Measurements from ENCODE around the gene ZBTB4. TPM values are rescaled to one million over a fixed set of nuclear protein-coding genes. Genes with fewer than 3 reads are reported as not detected.

The ZBTB4 gene
- total and polyA plus RNA-seq, 2 donors: 10.9 to 29.5 TPM

GRCh38 chr17:7436556-7437368, 42.7 kb downstream of the ZBTB4 start:
- WGBS: 21% methylated on average over 92 of the region's 92 CpGs
- H3K27me3 ChIP-seq (ENCODE audit: control insufficient read depth in 2 of 2, insufficient read depth in 1 of 2, low read length in 1 of 2): peaks cover 47 to 60% of the 10 kb centered on the region in 2 donors
- H3K9me3 ChIP-seq (ENCODE audit: control insufficient read depth in 2 of 2, insufficient read depth in 1 of 2, low read length in 1 of 2): no peaks in the 10 kb centered on the region
- peaks cover 26 to 58% of the 10 kb centered on the region in 2 donors for H3K4me1 ChIP-seq (ENCODE audit: control insufficient read depth in 2 of 2, insufficient read depth in 2 of 2, low read length in 2 of 2)
- peak in 8 of 9 donors; percentile 43 to 90 (median 76) for DNase-seq (ENCODE audit: low read depth in 6 of 9, low spot score in 9 of 9)
- no peaks in the 10 kb centered on the region for H3K36me3 ChIP-seq (ENCODE audit: control insufficient read depth in 2 of 2, insufficient read depth in 2 of 2, low read length in 1 of 2)
- H3K4me3 ChIP-seq (ENCODE audit: low read length in 2 of 2): peak overlapping the region; percentile 39 to 75
- H3K27ac ChIP-seq (ENCODE audit: low read depth in 1 of 2, low read length in 1 of 2): peak overlapping the region; percentile 55 to 74

DNA sequence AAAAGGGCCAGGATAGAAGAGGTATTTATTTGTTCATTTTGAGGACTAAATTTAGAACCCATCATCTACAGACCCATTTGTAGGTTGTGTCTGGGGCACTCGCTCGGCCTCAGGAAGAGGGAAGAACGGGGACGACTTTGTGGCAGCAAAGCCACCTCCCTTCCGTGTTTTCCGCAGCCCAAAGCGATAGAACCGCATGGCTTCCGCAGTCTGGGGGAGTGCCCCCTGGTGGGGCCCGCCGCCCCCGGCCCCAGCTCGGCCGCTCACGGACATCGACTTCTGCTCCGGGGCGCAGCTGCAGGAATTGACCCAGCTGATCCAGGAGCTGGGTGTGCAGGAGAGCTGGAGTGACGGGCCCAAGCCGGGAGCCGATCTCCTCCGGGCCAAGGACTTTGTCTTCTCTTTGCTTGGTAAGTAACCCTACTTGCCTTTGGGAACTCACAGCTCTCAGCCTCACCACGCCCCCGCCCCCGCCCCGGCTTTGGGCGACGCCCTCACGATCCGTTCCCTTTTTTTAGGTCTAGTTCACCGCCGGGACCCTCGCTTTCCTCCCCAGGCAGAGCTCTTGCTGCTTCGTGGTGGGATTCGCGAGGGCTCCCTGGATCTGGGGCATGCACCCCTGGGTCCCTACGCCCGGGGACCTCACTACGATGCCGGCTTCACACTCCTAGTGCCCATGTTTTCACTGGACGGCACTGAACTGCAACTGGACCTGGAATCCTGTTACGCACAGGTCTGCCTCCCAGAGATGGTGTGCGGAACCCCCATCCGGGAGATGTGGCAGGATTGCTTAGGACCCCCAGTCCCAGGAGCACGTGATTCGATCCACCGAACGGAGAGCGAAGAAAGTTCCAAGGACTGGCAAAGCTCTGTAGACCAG, 43.5 kb downstream of the ZBTB4 start:
- Histone ChIP-seq H3K9me3 (ENCODE audit: control insufficient read depth in 2 of 2, insufficient read depth in 1 of 2, low read length in 1 of 2) (no peaks in the 10 kb centered on the region), H3K36me3 (ENCODE audit: control insufficient read depth in 2 of 2, insufficient read depth in 2 of 2, low read length in 1 of 2) (no peaks in the 10 kb centered on the region), H3K27ac (ENCODE audit: low read depth in 1 of 2, low read length in 1 of 2) (peak overlapping the region; percentile 77 to 92), H3K4me3 (ENCODE audit: low read length in 2 of 2) (peak overlapping the region; percentile 49 to 75), H3K27me3 (ENCODE audit: control insufficient read depth in 2 of 2, insufficient read depth in 1 of 2, low read length in 1 of 2) (peaks cover 39 to 51% of the 10 kb centered on the region in 2 donors), H3K4me1 (ENCODE audit: control insufficient read depth in 2 of 2, insufficient read depth in 2 of 2, low read length in 2 of 2) (peaks cover 26 to 54% of the 10 kb centered on the region in 2 donors)
- WGBS: 11% methylated on average over 49 of the region's 49 CpGs
- DNase-seq (ENCODE audit: low read depth in 6 of 9, low spot score in 9 of 9): peak in 3 of 9 donors; percentile 51 to 77 (median 62)

DNA sequence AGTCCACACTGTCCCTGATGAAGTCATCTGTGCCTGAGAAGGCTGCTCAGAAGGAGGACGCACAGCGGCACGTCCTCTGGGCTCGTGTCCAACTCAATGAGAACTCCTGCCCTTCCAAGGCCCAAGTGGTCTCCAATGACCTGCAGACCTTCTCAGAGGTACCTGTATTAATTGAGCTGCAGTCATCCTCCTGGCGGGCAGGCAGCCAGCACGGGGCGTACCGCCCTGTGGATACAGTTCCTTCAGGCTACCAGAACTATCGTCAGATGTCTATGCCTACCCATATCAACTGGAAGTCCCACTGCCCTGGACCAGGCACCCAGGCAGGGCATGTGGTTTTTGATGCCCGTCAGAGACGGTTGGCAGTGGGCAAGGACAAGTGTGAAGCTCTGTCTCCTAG, 47.1 kb downstream of the ZBTB4 start:
- H3K27ac ChIP-seq (ENCODE audit: low read depth in 1 of 2, low read length in 1 of 2): no peak overlapping the region
- 98% methylated on average over 11 of the region's 11 CpGs for whole genome bisulfite sequencing
- no peaks in the 10 kb centered on the region for H3K9me3 ChIP-seq (ENCODE audit: control insufficient read depth in 2 of 2, insufficient read depth in 1 of 2, low read length in 1 of 2)
- H3K4me1 ChIP-seq (ENCODE audit: control insufficient read depth in 2 of 2, insufficient read depth in 2 of 2, low read length in 2 of 2): peaks cover 14 to 19% of the 10 kb centered on the region in 2 donors
- no peak for DNase-seq (ENCODE audit: low read depth in 6 of 9, low spot score in 9 of 9)
- H3K36me3 ChIP-seq (ENCODE audit: control insufficient read depth in 2 of 2, insufficient read depth in 2 of 2, low read length in 1 of 2): no peaks in the 10 kb centered on the region
- no peak overlapping the region for H3K4me3 ChIP-seq (ENCODE audit: low read length in 2 of 2)
- peaks cover 3 to 17% of the 10 kb centered on the region in 2 donors for H3K27me3 ChIP-seq (ENCODE audit: control insufficient read depth in 2 of 2, insufficient read depth in 1 of 2, low read length in 1 of 2)

- 97% methylated on average over 1 of the region's 1 CpG for WGBS
- no peak for DNase-seq (ENCODE audit: low read depth in 6 of 9, low spot score in 9 of 9)
- Histone ChIP-seq H3K36me3 (ENCODE audit: control insufficient read depth in 2 of 2, insufficient read depth in 2 of 2, low read length in 1 of 2) (no peaks in the 10 kb centered on the region), H3K27me3 (ENCODE audit: control insufficient read depth in 2 of 2, insufficient read depth in 1 of 2, low read length in 1 of 2) (peaks cover 0 to 8% of the 10 kb centered on the region in 2 donors), H3K4me1 (ENCODE audit: control insufficient read depth in 2 of 2, insufficient read depth in 2 of 2, low read length in 2 of 2) (peaks cover 4 to 10% of the 10 kb centered on the region in 2 donors), H3K4me3 (ENCODE audit: low read length in 2 of 2) (no peak overlapping the region), H3K27ac (ENCODE audit: low read depth in 1 of 2, low read length in 1 of 2) (no peak overlapping the region), H3K9me3 (ENCODE audit: control insufficient read depth in 2 of 2, insufficient read depth in 1 of 2, low read length in 1 of 2) (no peaks in the 10 kb centered on the region)
These were observed 48.2 kb downstream of the ZBTB4 start for GRCh38 chr17:7431231-7431630.

DNA sequence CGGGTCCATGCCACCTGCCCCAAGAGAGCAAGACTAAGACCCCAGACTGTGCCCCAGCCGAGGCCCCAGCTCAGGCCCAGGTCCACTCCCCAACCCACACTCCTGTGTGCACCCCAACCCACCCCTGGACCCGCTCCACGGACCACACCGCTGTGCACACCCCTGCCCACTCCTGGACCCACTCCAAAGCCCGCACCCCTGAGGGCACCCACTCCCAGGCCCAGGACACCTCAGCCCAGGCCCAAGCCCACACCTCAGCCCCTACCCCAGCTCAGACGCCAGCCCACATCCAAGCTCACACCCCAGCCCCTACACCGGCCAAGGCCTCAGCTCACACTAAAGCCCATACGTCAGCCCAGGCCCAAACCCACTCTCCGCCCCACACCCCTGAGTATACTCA, 49.7 kb downstream of the ZBTB4 start:
- H3K27ac ChIP-seq (ENCODE audit: low read depth in 1 of 2, low read length in 1 of 2): no peak overlapping the region
- H3K9me3 ChIP-seq (ENCODE audit: control insufficient read depth in 2 of 2, insufficient read depth in 1 of 2, low read length in 1 of 2): no peaks in the 10 kb centered on the region
- peaks cover 0 to 6% of the 10 kb centered on the region in 2 donors for H3K27me3 ChIP-seq (ENCODE audit: control insufficient read depth in 2 of 2, insufficient read depth in 1 of 2, low read length in 1 of 2)
- H3K36me3 ChIP-seq (ENCODE audit: control insufficient read depth in 2 of 2, insufficient read depth in 2 of 2, low read length in 1 of 2): no peaks in the 10 kb centered on the region
- H3K4me3 ChIP-seq (ENCODE audit: low read length in 2 of 2): no peak overlapping the region
- WGBS: 97% methylated on average over 10 of the region's 10 CpGs
- DNase-seq (ENCODE audit: low read depth in 6 of 9, low spot score in 9 of 9): no peak
- no peaks in the 10 kb centered on the region for H3K4me1 ChIP-seq (ENCODE audit: control insufficient read depth in 2 of 2, insufficient read depth in 2 of 2, low read length in 2 of 2)

DNA sequence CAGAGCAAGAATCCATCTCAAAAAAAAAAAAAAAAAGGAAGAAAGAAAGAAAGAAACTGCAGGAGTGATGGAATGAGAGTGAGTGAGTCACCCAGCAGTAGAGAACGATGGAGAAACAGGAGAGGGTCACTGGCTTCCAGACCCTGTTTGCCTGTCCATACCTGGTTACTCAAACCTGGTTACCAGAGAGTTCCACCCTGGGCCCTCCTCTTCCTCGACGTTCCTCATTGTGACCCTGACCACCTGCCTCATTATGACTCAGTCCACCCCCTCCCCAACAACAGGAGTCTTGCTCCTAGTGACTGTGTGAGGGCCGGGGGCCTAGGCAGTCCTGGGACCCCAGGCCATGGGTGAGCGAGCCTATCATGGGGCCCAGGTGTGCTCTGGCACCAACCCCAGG, 50.9 kb downstream of the ZBTB4 start, which contains the start of gene SPEM3:
TSS of gene SPEM3 (plus strand) at position 301 of the 400 bp plus-strand sequence. CDS start at position 347, 46 bp downstream.
- no peaks in the 10 kb centered on the region for H3K4me1 ChIP-seq (ENCODE audit: control insufficient read depth in 2 of 2, insufficient read depth in 2 of 2, low read length in 2 of 2)
- WGBS: 91% methylated on average over 5 of the region's 5 CpGs

DNA sequence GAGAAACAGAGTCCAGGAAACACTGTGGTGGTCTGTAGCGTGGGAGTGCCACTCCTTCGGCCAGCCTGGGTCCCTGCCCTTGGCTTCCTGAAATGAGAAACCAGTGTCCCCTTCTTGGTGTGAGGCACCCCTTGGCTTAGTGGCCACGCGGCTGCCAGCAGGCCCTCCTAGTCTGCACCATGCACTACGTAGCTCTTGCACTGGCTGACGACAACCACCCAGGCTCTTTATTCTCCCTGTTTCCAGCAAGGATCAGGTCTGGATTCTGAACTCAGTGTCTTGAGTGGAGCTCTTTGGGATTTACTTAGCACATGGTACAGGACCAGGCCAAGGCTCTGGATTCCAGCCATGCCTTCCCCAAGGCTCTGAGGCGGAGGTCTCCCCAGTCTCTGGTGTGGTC, 51.9 kb downstream of the ZBTB4 start:
- WGBS: 96% methylated on average over 7 of the region's 7 CpGs
- no peaks in the 10 kb centered on the region for H3K9me3 ChIP-seq (ENCODE audit: control insufficient read depth in 2 of 2, insufficient read depth in 1 of 2, low read length in 1 of 2)
- H3K36me3 ChIP-seq (ENCODE audit: control insufficient read depth in 2 of 2, insufficient read depth in 2 of 2, low read length in 1 of 2): no peaks in the 10 kb centered on the region
- DNase-seq (ENCODE audit: low read depth in 6 of 9, low spot score in 9 of 9): no peak
- H3K4me1 ChIP-seq (ENCODE audit: control insufficient read depth in 2 of 2, insufficient read depth in 2 of 2, low read length in 2 of 2): no peaks in the 10 kb centered on the region
- H3K4me3 ChIP-seq (ENCODE audit: low read length in 2 of 2): no peak overlapping the region
- H3K27me3 ChIP-seq (ENCODE audit: control insufficient read depth in 2 of 2, insufficient read depth in 1 of 2, low read length in 1 of 2): peaks cover 0 to 6% of the 10 kb centered on the region in 2 donors
- H3K27ac ChIP-seq (ENCODE audit: low read depth in 1 of 2, low read length in 1 of 2): no peak overlapping the region

More for the DNA sequence above, 50.9 kb downstream of the ZBTB4 start, which contains the start of gene SPEM3:
- Histone ChIP-seq H3K27ac (ENCODE audit: low read depth in 1 of 2, low read length in 1 of 2) (no peak within 1 kb of the TSS), H3K4me3 (ENCODE audit: low read length in 2 of 2) (no peak within 1 kb of the TSS), H3K27me3 (ENCODE audit: control insufficient read depth in 2 of 2, insufficient read depth in 1 of 2, low read length in 1 of 2) (peaks cover 0 to 6% of the 10 kb centered on the region in 2 donors), H3K9me3 (ENCODE audit: control insufficient read depth in 2 of 2, insufficient read depth in 1 of 2, low read length in 1 of 2) (no peaks in the 10 kb centered on the region), H3K36me3 (ENCODE audit: control insufficient read depth in 2 of 2, insufficient read depth in 2 of 2, low read length in 1 of 2) (no peaks in the 10 kb centered on the region)
- DNase-seq (ENCODE audit: low read depth in 6 of 9, low spot score in 9 of 9): no peak

GRCh38 chr17:7426896-7427489, 52.4 kb downstream of the ZBTB4 start:
- WGBS: 97% methylated on average over 29 of the region's 29 CpGs
- H3K27me3 ChIP-seq (ENCODE audit: control insufficient read depth in 2 of 2, insufficient read depth in 1 of 2, low read length in 1 of 2): peaks cover 0 to 6% of the 10 kb centered on the region in 2 donors
- H3K4me1 ChIP-seq (ENCODE audit: control insufficient read depth in 2 of 2, insufficient read depth in 2 of 2, low read length in 2 of 2): no peaks in the 10 kb centered on the region
- H3K27ac ChIP-seq (ENCODE audit: low read depth in 1 of 2, low read length in 1 of 2): no peak overlapping the region
- H3K36me3 ChIP-seq (ENCODE audit: control insufficient read depth in 2 of 2, insufficient read depth in 2 of 2, low read length in 1 of 2): no peaks in the 10 kb centered on the region
- DNase-seq (ENCODE audit: low read depth in 6 of 9, low spot score in 9 of 9): no peak
- no peak overlapping the region for H3K4me3 ChIP-seq (ENCODE audit: low read length in 2 of 2)
- no peaks in the 10 kb centered on the region for H3K9me3 ChIP-seq (ENCODE audit: control insufficient read depth in 2 of 2, insufficient read depth in 1 of 2, low read length in 1 of 2)
